SK-N-SH treated with all-trans-retinoic acid at 6 μM for 48 hours (cell line): ENCODE data around the gene OR5K1.

Source experiments
- ATAC-seq: fragments of 200-7000 bp; cut with Tn5 transposase; 3 replicates; pipeline ENCODE4 v1.9.1; 2020; ENCODE audit warnings: mild to moderate bottlenecking, moderate library complexity
- ARNTL ChIP-seq: fragments of 450-650 bp; formaldehyde crosslinking; IDR thresholded peaks from 2 replicates; pipeline ENCODE4 v1.5.0; 2020; ENCODE audit warnings: low read depth, mild to moderate bottlenecking, moderate library complexity, borderline replicate concordance
- BACH2 ChIP-seq: fragments of 250-450 bp; sonication (Bioruptor Pico); IDR thresholded peaks from 2 replicates; pipeline ENCODE4 v1.9.0; 2021; ENCODE audit warnings: mild to moderate bottlenecking, borderline replicate concordance
- CREB5 ChIP-seq: fragments of 250-450 bp; sonication (Bioruptor Pico); IDR thresholded peaks from 2 replicates; pipeline ENCODE4 v1.5.1; 2020; ENCODE audit warnings: low read depth, mild to moderate bottlenecking, moderate library complexity
- CSDC2 ChIP-seq: fragments of 250-450 bp; sonication (Bioruptor Pico); IDR thresholded peaks from 2 replicates; pipeline ENCODE4 v1.5.0; 2020; ENCODE audit warnings: mild to moderate bottlenecking, moderate library complexity
- CSRNP3 ChIP-seq: fragments of 250-450 bp; sonication (Bioruptor Pico); IDR thresholded peaks from 2 replicates; pipeline ENCODE4 v1.5.1; 2021; ENCODE audit warnings: mild to moderate bottlenecking, moderate library complexity
- ESRRG ChIP-seq: fragments of 250-450 bp; sonication (Bioruptor Pico); IDR thresholded peaks from 2 replicates; pipeline ENCODE4 v1.6.1; 2021; ENCODE audit warnings: mild to moderate bottlenecking
- GLIS3 ChIP-seq: fragments of 250-450 bp; sonication (Bioruptor Pico); IDR thresholded peaks from 2 replicates; pipeline ENCODE4 v1.5.0; 2020; ENCODE audit warnings: mild to moderate bottlenecking, moderate library complexity
- PATZ1 ChIP-seq: fragments of 250-450 bp; sonication (Bioruptor Pico); IDR thresholded peaks from 2 replicates; pipeline ENCODE4 v1.8.0; 2020; ENCODE audit warnings: mild to moderate bottlenecking, moderate library complexity, borderline replicate concordance
- POU6F1 ChIP-seq: fragments of 250-450 bp; sonication (Bioruptor Pico); IDR thresholded peaks from 2 replicates; pipeline ENCODE4 v1.8.0; 2021; ENCODE audit warnings: low read depth, mild to moderate bottlenecking, moderate library complexity, borderline replicate concordance
- PPARA ChIP-seq: fragments of 250-450 bp; sonication (Bioruptor Pico); IDR thresholded peaks from 2 replicates; pipeline ENCODE4 v1.5.0; 2020; ENCODE audit warnings: mild to moderate bottlenecking, borderline replicate concordance
- RARB ChIP-seq: fragments of 250-450 bp; sonication (Bioruptor Pico); IDR thresholded peaks from 2 replicates; pipeline ENCODE4 v1.8.0; 2021; ENCODE audit warnings: mild to moderate bottlenecking, moderate library complexity
- SNAI2 ChIP-seq: fragments of 250-450 bp; sonication (Bioruptor Pico); IDR thresholded peaks from 2 replicates; pipeline ENCODE4 v1.5.0; 2020; ENCODE audit warnings: mild to moderate bottlenecking, moderate library complexity
- TCF4 ChIP-seq: fragments of 250-450 bp; sonication (Bioruptor Pico); IDR thresholded peaks from 2 replicates; pipeline ENCODE4 v1.8.0; 2021; ENCODE audit warnings: mild to moderate bottlenecking, moderate library complexity, borderline replicate concordance
- TSHZ2 ChIP-seq: fragments of 250-450 bp; sonication (Bioruptor Pico); IDR thresholded peaks from 2 replicates; pipeline ENCODE4 v1.5.0; 2020; ENCODE audit warnings: mild to moderate bottlenecking, moderate library complexity
- ZC3H10 ChIP-seq: fragments of 250-450 bp; sonication (Bioruptor Pico); IDR thresholded peaks from 2 replicates; pipeline ENCODE4 v1.5.1; 2021; ENCODE audit warnings: mild to moderate bottlenecking, moderate library complexity
- ZFP30 ChIP-seq: fragments of 450-650 bp; formaldehyde crosslinking; IDR thresholded peaks from 2 replicates; pipeline ENCODE4 v1.5.0; 2022; ENCODE audit warnings: mild to moderate bottlenecking, moderate library complexity
- ZNF565 ChIP-seq: fragments of 450-650 bp; formaldehyde crosslinking; conservative IDR thresholded peaks from 2 replicates; pipeline ENCODE4 v1.5.0; 2020; ENCODE audit warnings: low read depth, mild to moderate bottlenecking, moderate library complexity
- ZNF8 ChIP-seq: fragments of 450-650 bp; formaldehyde crosslinking; IDR thresholded peaks from 2 replicates; pipeline ENCODE4 v1.5.0; 2020; ENCODE audit warnings: mild to moderate bottlenecking, moderate library complexity

The OR5K1 gene

GRCh38 chr3:98462901-98463300 is at the start of gene OR5K1:
Gene OR5K1 (plus strand): TSS chr3:98463201. CDS start chr3:98469577, 6,376 bp downstream.
- ATAC-seq = no peak
- TF ChIP-seq CSRNP3 (CRISPR knock-in tag) (no peak), ZC3H10 (no peak), PATZ1 (CRISPR knock-in tag) (no peak), ZNF565 (CRISPR knock-in tag) (no peak), ZFP30 (CRISPR knock-in tag) (no peak), TSHZ2 (no peak), CREB5 (CRISPR knock-in tag) (no peak), RARB (CRISPR knock-in tag) (no peak)

- no peak for ATAC-seq
- no peak for TF ChIP-seq POU6F1 (CRISPR knock-in tag)
- no peak for TF ChIP-seq ZFP30 (CRISPR knock-in tag)
- no peak for TF ChIP-seq ESRRG
- TF ChIP-seq TCF4 = no peak
- no peak for TF ChIP-seq CREB5 (CRISPR knock-in tag)
- TF ChIP-seq CSRNP3 (CRISPR knock-in tag) = no peak
Observed at GRCh38 chr3:98432575-98432974, 30.4 kb upstream of the OR5K1 start.

GRCh38 chr3:98433764-98434163 is 29.2 kb upstream of the OR5K1 start:
- ATAC-seq = no peak
- TF ChIP-seq PPARA (CRISPR knock-in tag) (no peak), BACH2 (CRISPR knock-in tag) (no peak), PATZ1 (CRISPR knock-in tag) (no peak), GLIS3 (CRISPR knock-in tag) (no peak), SNAI2 (CRISPR knock-in tag) (no peak), ARNTL (CRISPR knock-in tag) (no peak), RARB (CRISPR knock-in tag) (no peak), CSDC2 (no peak), TCF4 (no peak), ZNF8 (CRISPR knock-in tag) (no peak), ZNF565 (CRISPR knock-in tag) (no peak)
